Ureter (tissue), 1 donor: ENCODE measurements around the gene FDCSP. TPM values are rescaled to one million over a fixed set of nuclear protein-coding genes. Genes with fewer than 3 reads are reported as not detected.
"Not testable (repeated sequence)": the region's sequence is repeated elsewhere in the genome, so short reads cannot be mapped to it uniquely, and the experiment has no call there.

Experiments used
- DNase-seq: peaks from one replicate; pipeline ENCODE4 v3.0.0-alpha.2; 2020; ENCODE audit warnings: low spot score
- total RNA-seq: library from RNA; stranded (reverse); gene quantifications from one replicate; pipeline ENCODE4 v1.2.4, GENCODE V29; 2023
- donor health status: DM: yes; HTN: yes; CAD: no.

FDCSP gene
- total RNA-seq, result not detected

GRCh38 chr4:70225824-70226223, at the start of gene FDCSP:
Gene FDCSP, plus strand, starts transcription at chr4:70226124. Its CDS starts 5,071 bp downstream, at chr4:70231195.
- DNase-seq, result no peak

- no peak for DNase-seq
Observed at GRCh38 chr4:70177090-70177489, 48.8 kb upstream of the FDCSP start.

- no peak for DNase-seq
Observed at GRCh38 chr4:70178075-70178660, 47.8 kb upstream of the FDCSP start.

GRCh38 chr4:70179811-70180210, 46.1 kb upstream of the FDCSP start:
- DNase-seq, result no peak

- DNase-seq, result no peak
Observed at GRCh38 chr4:70181864-70182263, 44.1 kb upstream of the FDCSP start.

- no peak for DNase-seq
Observed at GRCh38 chr4:70182517-70183167, 43.3 kb upstream of the FDCSP start.

GRCh38 chr4:70183168-70183939, 42.6 kb upstream of the FDCSP start:
- DNase-seq, result no peak

- no peak for DNase-seq
Observed at GRCh38 chr4:70183940-70184246, 42.0 kb upstream of the FDCSP start.

- no peak for DNase-seq
Observed at GRCh38 chr4:70187216-70187615, 38.7 kb upstream of the FDCSP start.

- no peak for DNase-seq
Observed at GRCh38 chr4:70190579-70190978, 35.3 kb upstream of the FDCSP start.

- DNase-seq, result no peak
Observed at GRCh38 chr4:70191647-70192046, 34.3 kb upstream of the FDCSP start.

GRCh38 chr4:70192895-70193294, 33.0 kb upstream of the FDCSP start:
- DNase-seq, result no peak

- DNase-seq, result no peak
Observed at GRCh38 chr4:70195425-70195824, 30.5 kb upstream of the FDCSP start, which contains the start of gene ODAM. Gene ODAM, plus strand, starts transcription at chr4:70195725. Its CDS starts 819 bp downstream, at chr4:70196544.

- no peak for DNase-seq
Observed at GRCh38 chr4:70196857-70197256, 29.1 kb upstream of the FDCSP start.

- peak; percentile 61 for DNase-seq
Observed at GRCh38 chr4:70197842-70198241, 28.1 kb upstream of the FDCSP start.

GRCh38 chr4:70203601-70204000, 22.3 kb upstream of the FDCSP start:
- DNase-seq, result no peak

GRCh38 chr4:70212752-70213151, 13.2 kb upstream of the FDCSP start:
- DNase-seq, result not testable (repeated sequence)

GRCh38 chr4:70216109-70216508, 9.8 kb upstream of the FDCSP start:
- not testable (repeated sequence) for DNase-seq

GRCh38 chr4:70216550-70216949, 9.4 kb upstream of the FDCSP start:
- DNase-seq, result not testable (repeated sequence)

GRCh38 chr4:70221389-70221788, 4.5 kb upstream of the FDCSP start:
- not testable (repeated sequence) for DNase-seq

- DNase-seq, result not testable (repeated sequence)
Observed at GRCh38 chr4:70221818-70222217, 4.1 kb upstream of the FDCSP start.

GRCh38 chr4:70236125-70236524, 10.2 kb downstream of the FDCSP start:
- no peak for DNase-seq
